Measurements from ENCODE around the gene IFT88.

- TF ChIP-seq POLR2AphosphoS5 (IDR thresholded peaks at IDR 0.05) (no peak), CTCF (IDR thresholded peaks at IDR 0.05) (no peak), POLR2A (IDR thresholded peaks at IDR 0.05) (no peak), EP300 (IDR thresholded peaks at IDR 0.05) (no peak)
Measured at GRCh38 chr13:20672772-20673171, 105.8 kb downstream of the IFT88 start.
